ENCODE results near the gene FAM229A. TPM values are rescaled to one million over a fixed set of nuclear protein-coding genes. Genes with fewer than 3 reads are reported as not detected.

Gene FAM229A
- total and polyA plus RNA-seq, 9 of the 15 experiments (the other 6 are each of a cell fraction or from before 2014, with no cell fraction given): 0.04 to 21.6 (median 7.4) TPM

GRCh38 chr1:32334864-32335534 lies 27.3 kb downstream of the FAM229A start (continued):
- TF ChIP-seq TFAM (CRISPR knock-in tag; conservative IDR thresholded peaks at IDR 0.05) (no peak), MYC (IDR thresholded peaks at IDR 0.05; ENCODE audit: low read depth, low read length) (peak; percentile 64), MYC (CRISPR knock-in tag; IDR thresholded peaks at IDR 0.05; ENCODE audit: borderline replicate concordance, low read depth) (no peak), RB1 (IDR thresholded peaks at IDR 0.05; ENCODE audit: low read depth) (peak; percentile 98), ARID4B (CRISPR knock-in tag; IDR thresholded peaks at IDR 0.05) (peak; percentile 29; the same call in 1 of the 2 replicates), L3MBTL2 (IDR thresholded peaks at IDR 0.05) (peak; percentile 62), SREBF2 (CRISPR knock-in tag; IDR thresholded peaks at IDR 0.05) (no peak), CBFB (CRISPR knock-in tag; IDR thresholded peaks at IDR 0.05) (no peak), U2AF2 (optimal IDR thresholded peaks at IDR 0.05; ENCODE audit: low read depth, low read length) (no peak), RBM17 (IDR thresholded peaks at IDR 0.05; ENCODE audit: borderline replicate concordance, low read depth, low read length) (no peak), RAD21 (CRISPR knock-in tag; conservative IDR thresholded peaks at IDR 0.05 in 1 of 2, IDR thresholded peaks at IDR 0.05 in 1 of 2) (peak; percentile 82 to 83), SUPT5H (IDR thresholded peaks at IDR 0.05) (no peak), ZNF217 (CRISPR knock-in tag; IDR thresholded peaks at IDR 0.05) (no peak), CEBPB (tag; IDR thresholded peaks at IDR 0.05) (no peak), ZSCAN32 (CRISPR knock-in tag; IDR thresholded peaks at IDR 0.05) (no peak), RAD51 (IDR thresholded peaks at IDR 0.05; ENCODE audit: borderline replicate concordance, low read depth) (no peak), PRMT5 (CRISPR knock-in tag; IDR thresholded peaks at IDR 0.05) (no peak), SIX5 (IDR thresholded peaks at IDR 0.05; ENCODE audit: borderline replicate concordance in 1 of 2, insufficient read depth in 1 of 2, low read depth in 1 of 2, low read length in 2 of 2) (no peak), SOX6 (IDR thresholded peaks at IDR 0.05) (no peak; the same call in 1 of the 2 replicates), ZNF445 (CRISPR knock-in tag; IDR thresholded peaks at IDR 0.05; ENCODE audit: low read depth) (no peak), HCFC1 (IDR thresholded peaks at IDR 0.05; ENCODE audit: low read depth, low read length) (no peak), TCF15 (CRISPR knock-in tag; IDR thresholded peaks at IDR 0.05) (no peak)
- TF ChIP-seq, protein P1, sequence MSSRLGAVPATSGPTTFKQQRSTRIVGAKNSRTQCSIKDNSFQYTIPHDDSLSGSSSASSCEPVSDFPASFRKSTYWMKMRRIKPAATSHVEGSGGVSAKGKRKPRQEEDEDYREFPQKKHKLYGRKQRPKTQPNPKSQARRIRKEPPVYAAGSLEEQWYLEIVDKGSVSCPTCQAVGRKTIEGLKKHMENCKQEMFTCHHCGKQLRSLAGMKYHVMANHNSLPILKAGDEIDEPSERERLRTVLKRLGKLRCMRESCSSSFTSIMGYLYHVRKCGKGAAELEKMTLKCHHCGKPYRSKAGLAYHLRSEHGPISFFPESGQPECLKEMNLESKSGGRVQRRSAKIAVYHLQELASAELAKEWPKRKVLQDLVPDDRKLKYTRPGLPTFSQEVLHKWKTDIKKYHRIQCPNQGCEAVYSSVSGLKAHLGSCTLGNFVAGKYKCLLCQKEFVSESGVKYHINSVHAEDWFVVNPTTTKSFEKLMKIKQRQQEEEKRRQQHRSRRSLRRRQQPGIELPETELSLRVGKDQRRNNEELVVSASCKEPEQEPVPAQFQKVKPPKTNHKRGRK (tag; IDR thresholded peaks at IDR 0.05): no peak

Measured in K562 (cell line).